ENCODE results near the gene PDIA2. TPM values are rescaled to one million over a fixed set of nuclear protein-coding genes. Genes with fewer than 3 reads are reported as not detected.

PDIA2 gene
- total RNA-seq, 1 experiment from 2014 or later = not detected

GRCh38 chr16:316741-317464 lies 33.9 kb downstream of the PDIA2 start:
- H3K27me3 Mint-ChIP-seq (ENCODE audit: unreplicated experiment) = no peaks in the 10 kb centered on the region
- BruUV-seq (replicated peaks) = no TSS peak
- H3K4me1 Mint-ChIP-seq (ENCODE audit: low read depth, unreplicated experiment) = peaks cover 15% of the 10 kb centered on the region
- no peak overlapping the region for H3K27ac Mint-ChIP-seq (ENCODE audit: unreplicated experiment)
- intact Hi-C loops (cut with micrococcal nuclease; ENCODE audit: unreplicated experiment) = no loop called here
- no peak overlapping the region for H3K4me3 Mint-ChIP-seq (ENCODE audit: low read depth, unreplicated experiment)
- H3K9me3 Mint-ChIP-seq (ENCODE audit: low read depth, unreplicated experiment) = no peaks in the 10 kb centered on the region
- no peak for DNase-seq
- TF ChIP-seq CTCF (IDR thresholded peaks at IDR 0.05; ENCODE audit: unreplicated experiment) = no peak
- CTCF ChIA-PET = no interaction called here
- H3K36me3 Mint-ChIP-seq (ENCODE audit: insufficient read depth, unreplicated experiment) = peaks cover 25% of the 10 kb centered on the region

- Mint-ChIP-seq H3K27me3 (ENCODE audit: unreplicated experiment) (no peaks in the 10 kb centered on the region), H3K27ac (ENCODE audit: unreplicated experiment) (no peak overlapping the region), H3K4me1 (ENCODE audit: low read depth, unreplicated experiment) (peaks cover 20% of the 10 kb centered on the region), H3K4me3 (ENCODE audit: low read depth, unreplicated experiment) (no peak overlapping the region), H3K9me3 (ENCODE audit: low read depth, unreplicated experiment) (no peaks in the 10 kb centered on the region), H3K36me3 (ENCODE audit: insufficient read depth, unreplicated experiment) (peaks cover 28% of the 10 kb centered on the region)
- TF ChIP-seq CTCF (IDR thresholded peaks at IDR 0.05; ENCODE audit: unreplicated experiment) = no peak
- BruUV-seq (replicated peaks) = no TSS peak
- CTCF ChIA-PET = no interaction called here
- intact Hi-C loops (cut with micrococcal nuclease; ENCODE audit: unreplicated experiment) = no loop called here
- no peak for DNase-seq
These were observed 34.6 kb downstream of the PDIA2 start for GRCh38 chr16:317583-317982.

GRCh38 chr16:318628-319027 lies 35.7 kb downstream of the PDIA2 start:
- H3K4me3 Mint-ChIP-seq (ENCODE audit: low read depth, unreplicated experiment) = no peak overlapping the region
- TF ChIP-seq CTCF (IDR thresholded peaks at IDR 0.05; ENCODE audit: unreplicated experiment) = no peak
- no TSS peak for BruUV-seq (replicated peaks)
- intact Hi-C loops (cut with micrococcal nuclease; ENCODE audit: unreplicated experiment) = no loop called here
- H3K4me1 Mint-ChIP-seq (ENCODE audit: low read depth, unreplicated experiment) = peaks cover 28% of the 10 kb centered on the region
- H3K27ac Mint-ChIP-seq (ENCODE audit: unreplicated experiment) = no peak overlapping the region
- no peaks in the 10 kb centered on the region for H3K9me3 Mint-ChIP-seq (ENCODE audit: low read depth, unreplicated experiment)
- H3K27me3 Mint-ChIP-seq (ENCODE audit: unreplicated experiment) = no peaks in the 10 kb centered on the region
- CTCF ChIA-PET = no interaction called here
- peaks cover 24% of the 10 kb centered on the region for H3K36me3 Mint-ChIP-seq (ENCODE audit: insufficient read depth, unreplicated experiment)
- peak; percentile 29 for DNase-seq

GRCh38 chr16:320206-320605 lies 37.2 kb downstream of the PDIA2 start:
- intact Hi-C loops (cut with micrococcal nuclease; ENCODE audit: unreplicated experiment) = no loop called here
- no TSS peak for BruUV-seq (replicated peaks)
- Mint-ChIP-seq H3K4me3 (ENCODE audit: low read depth, unreplicated experiment) (no peak overlapping the region), H3K27me3 (ENCODE audit: unreplicated experiment) (no peaks in the 10 kb centered on the region), H3K9me3 (ENCODE audit: low read depth, unreplicated experiment) (no peaks in the 10 kb centered on the region), H3K4me1 (ENCODE audit: low read depth, unreplicated experiment) (peaks cover 28% of the 10 kb centered on the region), H3K27ac (ENCODE audit: unreplicated experiment) (peak overlapping the region; percentile 52), H3K36me3 (ENCODE audit: insufficient read depth, unreplicated experiment) (peaks cover 37% of the 10 kb centered on the region)
- CTCF ChIA-PET = interaction anchor here (0.6 kb wide), 1 partner anchor 17 kb away, joined by 5 read pairs; no protein-coding TSS in a partner anchor
- DNase-seq = no peak
- TF ChIP-seq CTCF (IDR thresholded peaks at IDR 0.05; ENCODE audit: unreplicated experiment) = no peak

All from Calu3 (cell line).